ENCODE results near the gene CAB39.

DNA sequence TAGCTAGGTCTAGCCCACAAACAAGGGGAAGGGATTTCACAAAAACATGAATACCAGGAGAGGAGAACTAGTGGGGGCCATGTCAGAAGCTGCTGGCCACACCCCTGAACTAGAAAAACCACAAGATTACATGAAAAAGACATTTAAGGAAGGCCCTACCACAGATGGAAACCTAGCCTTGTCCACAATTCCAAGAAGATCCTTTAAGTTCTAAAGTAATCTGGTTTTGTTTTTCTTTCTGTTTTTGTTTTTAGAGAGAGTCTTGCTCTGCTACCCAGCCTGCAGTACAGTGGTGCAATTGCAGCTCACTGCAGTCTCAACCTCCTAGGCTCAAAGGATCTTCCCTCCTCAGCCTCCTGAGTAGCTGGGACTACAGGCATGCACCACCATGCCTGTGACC, 34.2 kb upstream of the CAB39 start:
- no peak for TF ChIP-seq ZC3H10 (CRISPR knock-in tag; IDR thresholded peaks at IDR 0.05)
- TF ChIP-seq, protein P1, sequence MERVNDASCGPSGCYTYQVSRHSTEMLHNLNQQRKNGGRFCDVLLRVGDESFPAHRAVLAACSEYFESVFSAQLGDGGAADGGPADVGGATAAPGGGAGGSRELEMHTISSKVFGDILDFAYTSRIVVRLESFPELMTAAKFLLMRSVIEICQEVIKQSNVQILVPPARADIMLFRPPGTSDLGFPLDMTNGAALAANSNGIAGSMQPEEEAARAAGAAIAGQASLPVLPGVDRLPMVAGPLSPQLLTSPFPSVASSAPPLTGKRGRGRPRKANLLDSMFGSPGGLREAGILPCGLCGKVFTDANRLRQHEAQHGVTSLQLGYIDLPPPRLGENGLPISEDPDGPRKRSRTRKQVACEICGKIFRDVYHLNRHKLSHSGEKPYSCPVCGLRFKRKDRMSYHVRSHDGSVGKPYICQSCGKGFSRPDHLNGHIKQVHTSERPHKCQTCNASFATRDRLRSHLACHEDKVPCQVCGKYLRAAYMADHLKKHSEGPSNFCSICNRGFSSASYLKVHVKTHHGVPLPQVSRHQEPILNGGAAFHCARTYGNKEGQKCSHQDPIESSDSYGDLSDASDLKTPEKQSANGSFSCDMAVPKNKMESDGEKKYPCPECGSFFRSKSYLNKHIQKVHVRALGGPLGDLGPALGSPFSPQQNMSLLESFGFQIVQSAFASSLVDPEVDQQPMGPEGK (CRISPR knock-in tag; IDR thresholded peaks at IDR 0.05; ENCODE audit: borderline replicate concordance): no peak
- TF ChIP-seq SNAI2 (CRISPR knock-in tag; IDR thresholded peaks at IDR 0.05): no peak
- TF ChIP-seq TSHZ2 (CRISPR knock-in tag; IDR thresholded peaks at IDR 0.05): no peak
- TF ChIP-seq RARB (CRISPR knock-in tag; IDR thresholded peaks at IDR 0.05): no peak
- TF ChIP-seq ZFP3 (CRISPR knock-in tag; IDR thresholded peaks at IDR 0.05): no peak

Measured in SK-N-SH treated with all-trans-retinoic acid at 6 μM for 48 hours (cell line).